Liver (tissue), 9 donors: ENCODE data around the gene TJP1. TPM values are rescaled to one million over a fixed set of nuclear protein-coding genes. Genes with fewer than 3 reads are reported as not detected.

Experiments
- DNase-seq: peaks from one replicate; pipeline ENCODE4 v3.0.0-alpha.2; 2017; ENCODE audit warnings: low spot score
- H3K27ac ChIP-seq, 2 donors: one replicate each; pipeline ENCODE4 v1.7.0; 2013; ENCODE audit warnings: inconsistent platforms in 2 of 2, low read length in 2 of 2, control low read depth in 1 of 2, low read depth in 1 of 2, mild to moderate bottlenecking in 1 of 2
- H3K27me3 ChIP-seq, 4 donors: one replicate each; pipeline versions ENCODE4 v1.6.1 to v1.7.0; 2013; ENCODE audit warnings: low read length in 3 of 4, inconsistent platforms in 1 of 4, mild to moderate bottlenecking in 1 of 4, moderate library complexity in 1 of 4; ENCODE audit not compliant: control insufficient read depth in 4 of 4, insufficient read depth in 4 of 4
- H3K36me3 ChIP-seq, 4 donors: one replicate each; pipeline versions ENCODE4 v1.6.1 to v1.7.0; 2013; ENCODE audit warnings: low read length in 3 of 4, mild to moderate bottlenecking in 3 of 4, low read depth in 1 of 4, moderate library complexity in 1 of 4; ENCODE audit not compliant: control insufficient read depth in 4 of 4, insufficient read depth in 3 of 4
- H3K4me1 ChIP-seq, 4 donors: one replicate each; pipeline versions ENCODE4 v1.6.1 to v1.7.0; 2013; ENCODE audit warnings: low read length in 3 of 4, mild to moderate bottlenecking in 3 of 4, moderate library complexity in 1 of 4; ENCODE audit not compliant: control insufficient read depth in 4 of 4, insufficient read depth in 4 of 4
- H3K4me3 ChIP-seq, 3 donors: one replicate each; pipeline versions ENCODE4 v1.6.1 to v1.7.0; 2013; ENCODE audit warnings: low read length in 3 of 3, control low read depth in 1 of 3, low read depth in 1 of 3, mild to moderate bottlenecking in 1 of 3
- H3K9ac ChIP-seq, 2 donors: one replicate each; pipeline ENCODE4 v1.7.0; 2013; ENCODE audit warnings: low read length in 2 of 2, mild to moderate bottlenecking in 2 of 2, moderate library complexity in 2 of 2, control low read depth in 1 of 2, low read depth in 1 of 2
- H3K9me3 ChIP-seq, 4 donors: one replicate each; pipeline versions ENCODE4 v1.6.1 to v1.7.0; 2013; ENCODE audit warnings: low read length in 3 of 4; ENCODE audit not compliant: control insufficient read depth in 4 of 4
- ATF3 ChIP-seq: IDR thresholded peaks from 2 replicates; pipeline ENCODE4 v1.6.1; 2016; ENCODE audit warnings: antibody characterized with exemption
- CTCF ChIP-seq: fragments of 150-350 bp; IDR thresholded peaks from 2 replicates; pipeline ENCODE4 v1.5.1; 2017; ENCODE audit warnings: improper control_type of control experiment, low read depth, low read length; ENCODE audit not compliant: missing input control
- EGR1 ChIP-seq, 2 donors: IDR thresholded peaks; 2 replicates each; pipeline ENCODE4 v1.6.1; 2016 to 2018; ENCODE audit warnings: antibody characterized with exemption in 2 of 2, low read depth in 2 of 2
- FOXA1 ChIP-seq: IDR thresholded peaks from 2 replicates; pipeline ENCODE4 v1.6.1; 2016; ENCODE audit warnings: antibody characterized with exemption
- FOXA2 ChIP-seq: IDR thresholded peaks from 2 replicates; pipeline ENCODE4 v1.6.1; 2016; ENCODE audit warnings: antibody characterized with exemption
- GABPA ChIP-seq, 2 donors: IDR thresholded peaks in 1 of 2; conservative IDR thresholded peaks in 1 of 2; 2 replicates each; pipeline ENCODE4 v1.6.1; 2016; ENCODE audit warnings: antibody characterized with exemption in 2 of 2, mild to moderate bottlenecking in 1 of 2, moderate library complexity in 1 of 2
- HNF4A ChIP-seq, 2 donors: conservative IDR thresholded peaks; 2 replicates each; pipeline ENCODE4 v1.6.1; 2016; ENCODE audit warnings: antibody characterized with exemption in 2 of 2, mild to moderate bottlenecking in 2 of 2
- HNF4G ChIP-seq: IDR thresholded peaks from 2 replicates; pipeline ENCODE4 v1.6.1; 2016; ENCODE audit warnings: antibody characterized with exemption
- JUND ChIP-seq, 2 donors: IDR thresholded peaks; 2 replicates each; pipeline ENCODE4 v1.6.1; 2016; ENCODE audit warnings: antibody characterized with exemption in 2 of 2
- MAX ChIP-seq: IDR thresholded peaks from 2 replicates; pipeline ENCODE4 v1.6.1; 2016; ENCODE audit warnings: antibody characterized with exemption
- NR2F2 ChIP-seq: IDR thresholded peaks from 2 replicates; pipeline ENCODE4 v1.6.1; 2016; ENCODE audit warnings: antibody characterized with exemption
- RAD21 ChIP-seq, 2 donors: IDR thresholded peaks; 2 replicates each; pipeline ENCODE4 v1.6.1; 2016; ENCODE audit warnings: antibody characterized with exemption in 2 of 2, mild to moderate bottlenecking in 2 of 2
- REST ChIP-seq: IDR thresholded peaks from 2 replicates; pipeline ENCODE4 v1.6.1; 2016; ENCODE audit warnings: antibody characterized with exemption, mild to moderate bottlenecking
- RXRA ChIP-seq, 2 donors: IDR thresholded peaks; 2 replicates each; pipeline ENCODE4 v1.6.1; 2017 to 2018; ENCODE audit warnings: antibody characterized with exemption in 2 of 2, mild to moderate bottlenecking in 1 of 2
- SP1 ChIP-seq: IDR thresholded peaks from 2 replicates; pipeline ENCODE4 v1.6.1; 2018; ENCODE audit warnings: antibody characterized with exemption, mild to moderate bottlenecking
- TAF1 ChIP-seq: conservative IDR thresholded peaks from 2 replicates; pipeline ENCODE4 v1.6.1; 2016; ENCODE audit warnings: antibody characterized with exemption, mild to moderate bottlenecking
- YY1 ChIP-seq: IDR thresholded peaks from 2 replicates; pipeline ENCODE4 v1.6.1; 2016; ENCODE audit warnings: antibody characterized with exemption, mild to moderate bottlenecking
- ZBTB33 ChIP-seq: IDR thresholded peaks from 2 replicates; pipeline ENCODE4 v1.6.1; 2016; ENCODE audit warnings: antibody characterized with exemption
- WGBS: extraction: QIAGEN DNeasy Blood & Tissue Kit; methylation state at CpG from one replicate; pipeline ENCODE4 v1.1.7; 2013; 5-methylcytosine and 5-hydroxymethylcytosine counted together
- polyA plus RNA-seq, 2 donors: library from polyadenylated mRNA; stranded (reverse) in 1 of 2; unstranded in 1 of 2; fragments of 200-250 nt in 1 of 2; fragments of >200 nt in 1 of 2; fragmentation: Nextera tagmentation in 1 of 2; extraction: Ambion mirVana in 1 of 2; gene quantifications; one replicate each; pipeline versions ENCODE4 v1.2.1 to v1.2.3, GENCODE V29; 2013 to 2015
- total RNA-seq, 2 donors: library from RNA; depleted of rRNA; stranded (reverse); fragments of >200 nt; gene quantifications; one replicate each; pipeline ENCODE4 v1.2.3, GENCODE V29; 2014
- donor health status: healthy.
- donor health status: healthy.
- donor health status: healthy.
- donor health status: healthy.
- donor health status: healthy.

TJP1 gene
- total and polyA plus RNA-seq, 4 donors: 12.6 to 40.4 (median 16.9) TPM

- H3K36me3 ChIP-seq: no peaks in the 10 kb centered on the region
- no peak overlapping the region for H3K27ac ChIP-seq
- H3K27me3 ChIP-seq: no peaks in the 10 kb centered on the region
- H3K9me3 ChIP-seq: no peaks in the 10 kb centered on the region
- peaks cover 10 to 38% (median 27%) of the 10 kb centered on the region in 4 donors for H3K4me1 ChIP-seq
- H3K4me3 ChIP-seq: no peak overlapping the region
- no peak for TF ChIP-seq MAX
- no peak for TF ChIP-seq TAF1
- no peak for TF ChIP-seq RAD21 (IDR thresholded peaks at IDR 0.05)
- no peak for TF ChIP-seq REST
- no peak for TF ChIP-seq JUND (IDR thresholded peaks at IDR 0.05)
- 96% methylated on average over 6 of the region's 6 CpGs for WGBS
- DNase-seq: peak; percentile 17
- no peak overlapping the region for H3K9ac ChIP-seq
These were observed 132.8 kb downstream of the TJP1 start for GRCh38 chr15:29689287-29689986.

GRCh38 chr15:29688506-29689286 is 133.6 kb downstream of the TJP1 start:
- peaks cover 10 to 40% (median 27%) of the 10 kb centered on the region in 4 donors for H3K4me1 ChIP-seq
- no peaks in the 10 kb centered on the region for H3K9me3 ChIP-seq
- no peaks in the 10 kb centered on the region for H3K27me3 ChIP-seq
- no peak overlapping the region for H3K27ac ChIP-seq
- no peak for TF ChIP-seq ZBTB33
- TF ChIP-seq RXRA (IDR thresholded peaks at IDR 0.05): no peak
- TF ChIP-seq CTCF: no peak
- TF ChIP-seq TAF1: no peak
- TF ChIP-seq REST: no peak
- TF ChIP-seq ATF3: no peak
- no peak for TF ChIP-seq RAD21 (IDR thresholded peaks at IDR 0.05)
- no peak for TF ChIP-seq EGR1 (IDR thresholded peaks at IDR 0.05; ENCODE audit: low read depth in 2 of 2)
- no peak for TF ChIP-seq NR2F2
- no peak for TF ChIP-seq SP1
- no peak for TF ChIP-seq GABPA (IDR thresholded peaks at IDR 0.05 in 1 of 2, conservative IDR thresholded peaks at IDR 0.05 in 1 of 2)
- no peak for TF ChIP-seq JUND (IDR thresholded peaks at IDR 0.05)
- TF ChIP-seq FOXA2: no peak
- TF ChIP-seq MAX: no peak
- TF ChIP-seq FOXA1: no peak
- TF ChIP-seq YY1: no peak
- no peak for TF ChIP-seq HNF4G
- no peak for TF ChIP-seq HNF4A (conservative IDR thresholded peaks at IDR 0.05)
- H3K36me3 ChIP-seq: no peaks in the 10 kb centered on the region
- peak; percentile 22 for DNase-seq
- no peak overlapping the region for H3K4me3 ChIP-seq
- WGBS: 91% methylated on average over 26 of the region's 26 CpGs
- no peak overlapping the region for H3K9ac ChIP-seq
